ENCODE results near the gene MDN1.
"Not testable (repeated sequence)": the region's sequence is repeated elsewhere in the genome, so short reads cannot be mapped to it uniquely, and the experiment has no call there.

DNA sequence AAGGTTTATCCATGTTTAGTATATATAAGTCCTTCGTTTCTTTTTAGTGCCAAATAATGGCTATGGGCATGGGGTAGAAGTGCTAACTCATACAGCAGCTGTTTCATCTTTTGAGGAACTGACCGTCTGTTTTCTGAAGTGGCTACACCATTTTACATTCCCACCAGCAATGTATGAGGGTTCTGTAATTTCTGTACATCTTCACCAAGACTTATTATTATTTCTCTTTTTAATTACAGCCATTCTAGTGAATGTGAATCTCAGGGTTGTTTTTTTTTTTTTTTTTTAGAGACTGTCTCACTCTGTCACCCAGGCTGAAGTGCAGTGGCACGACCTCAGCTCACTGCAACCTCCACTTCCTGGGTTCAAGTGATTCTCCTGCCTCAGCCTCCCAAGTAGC, 183.2 kb downstream of the MDN1 start:
- TF ChIP-seq, protein P1, sequence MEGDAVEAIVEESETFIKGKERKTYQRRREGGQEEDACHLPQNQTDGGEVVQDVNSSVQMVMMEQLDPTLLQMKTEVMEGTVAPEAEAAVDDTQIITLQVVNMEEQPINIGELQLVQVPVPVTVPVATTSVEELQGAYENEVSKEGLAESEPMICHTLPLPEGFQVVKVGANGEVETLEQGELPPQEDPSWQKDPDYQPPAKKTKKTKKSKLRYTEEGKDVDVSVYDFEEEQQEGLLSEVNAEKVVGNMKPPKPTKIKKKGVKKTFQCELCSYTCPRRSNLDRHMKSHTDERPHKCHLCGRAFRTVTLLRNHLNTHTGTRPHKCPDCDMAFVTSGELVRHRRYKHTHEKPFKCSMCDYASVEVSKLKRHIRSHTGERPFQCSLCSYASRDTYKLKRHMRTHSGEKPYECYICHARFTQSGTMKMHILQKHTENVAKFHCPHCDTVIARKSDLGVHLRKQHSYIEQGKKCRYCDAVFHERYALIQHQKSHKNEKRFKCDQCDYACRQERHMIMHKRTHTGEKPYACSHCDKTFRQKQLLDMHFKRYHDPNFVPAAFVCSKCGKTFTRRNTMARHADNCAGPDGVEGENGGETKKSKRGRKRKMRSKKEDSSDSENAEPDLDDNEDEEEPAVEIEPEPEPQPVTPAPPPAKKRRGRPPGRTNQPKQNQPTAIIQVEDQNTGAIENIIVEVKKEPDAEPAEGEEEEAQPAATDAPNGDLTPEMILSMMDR (conservative IDR thresholded peaks at IDR 0.05), result not testable (repeated sequence)
- TF ChIP-seq ZFX (IDR thresholded peaks at IDR 0.05), result not testable (repeated sequence)

Measured in C4-2B (cell line).